ENCODE results near the gene NLRP8.

DNA sequence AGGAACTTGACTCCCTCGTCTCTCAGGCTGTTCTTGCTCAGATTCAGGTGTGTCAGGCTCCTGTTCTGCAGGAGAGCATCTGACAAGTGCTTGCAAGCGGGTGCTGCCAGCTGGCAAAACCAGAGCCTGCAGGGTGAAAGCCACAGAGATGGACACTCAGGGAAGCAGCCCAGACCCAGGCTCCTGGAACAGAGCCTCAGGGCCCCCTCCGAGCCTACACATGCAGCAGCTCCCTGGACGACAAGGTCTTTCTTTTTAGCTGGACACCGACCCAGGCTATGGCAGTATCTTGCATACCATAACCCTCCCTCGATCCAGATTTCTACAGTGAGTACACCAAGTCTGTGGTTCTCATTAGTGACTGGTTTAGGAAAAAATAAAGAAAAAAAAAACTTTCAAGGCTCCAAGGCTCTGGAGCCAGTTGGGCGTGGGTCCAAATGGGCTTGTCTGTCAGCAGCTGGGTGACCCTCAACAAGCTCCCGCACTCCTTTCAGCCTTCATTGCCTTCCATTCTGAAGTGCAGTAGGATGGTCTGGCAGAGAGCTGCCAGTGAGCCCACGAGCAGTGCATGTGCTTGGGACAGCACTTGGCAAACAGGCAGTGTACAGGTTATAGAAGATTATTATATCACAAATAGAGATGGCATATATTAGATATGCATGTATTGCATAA is 45.4 kb upstream of the NLRP8 start:
- TF ChIP-seq POLR2AphosphoS5 (IDR thresholded peaks at IDR 0.05) (no peak), CTCF (IDR thresholded peaks at IDR 0.05) (no peak)

Measured in breast epithelium (tissue), 3 donors.